ENCODE data around the gene RTP5. TPM values are rescaled to one million over a fixed set of nuclear protein-coding genes. Genes with fewer than 3 reads are reported as not detected.

RTP5 gene
- total and polyA plus RNA-seq, 10 donors = 0.34 to 2.2 (median 0.86) TPM

DNA sequence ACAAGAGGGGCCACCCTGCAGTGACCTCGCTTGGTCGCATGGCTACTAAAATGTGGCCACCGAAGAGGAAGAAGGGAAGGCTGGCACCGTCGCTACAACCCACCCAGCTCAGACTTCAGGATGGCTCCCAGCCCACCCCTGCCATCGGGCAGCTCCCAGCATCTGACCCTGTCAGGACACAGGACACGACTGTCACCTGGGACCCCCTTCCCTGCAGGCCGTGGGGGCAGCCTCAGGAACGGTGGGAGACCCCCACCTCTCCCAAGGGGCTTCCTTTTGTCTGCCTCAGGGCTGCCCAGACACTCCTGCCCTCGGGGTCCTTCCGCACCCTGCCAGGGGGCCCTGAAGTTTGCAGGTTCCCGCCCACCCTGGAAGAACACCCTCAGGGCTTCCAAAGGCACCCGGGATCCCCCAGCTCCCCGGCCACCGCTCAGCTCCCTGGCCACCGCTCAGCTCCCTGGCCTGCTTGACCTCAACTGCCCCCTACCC, 7.7 kb downstream of the RTP5 start:
- no peaks in the 10 kb centered on the region for H3K36me3 ChIP-seq
- H3K9me3 ChIP-seq = peaks cover 0 to 3% (median 0%) of the 10 kb centered on the region in 8 donors
- no peak for DNase-seq
- no peak overlapping the region for H3K27ac ChIP-seq
- 65 to 82% (median 78%) methylated on average over 5 to 16 of the region's 16 CpGs for WGBS, 5 donors
- H3K27me3 ChIP-seq (replicated peaks in 1 of 7) = peaks cover 0 to 4% (median 0%) of the 10 kb centered on the region in 7 donors
- peaks cover 2 to 31% (median 21%) of the 10 kb centered on the region in 6 donors for H3K4me1 ChIP-seq
- H3K4me3 ChIP-seq = no peak overlapping the region
- TF ChIP-seq, protein P1, sequence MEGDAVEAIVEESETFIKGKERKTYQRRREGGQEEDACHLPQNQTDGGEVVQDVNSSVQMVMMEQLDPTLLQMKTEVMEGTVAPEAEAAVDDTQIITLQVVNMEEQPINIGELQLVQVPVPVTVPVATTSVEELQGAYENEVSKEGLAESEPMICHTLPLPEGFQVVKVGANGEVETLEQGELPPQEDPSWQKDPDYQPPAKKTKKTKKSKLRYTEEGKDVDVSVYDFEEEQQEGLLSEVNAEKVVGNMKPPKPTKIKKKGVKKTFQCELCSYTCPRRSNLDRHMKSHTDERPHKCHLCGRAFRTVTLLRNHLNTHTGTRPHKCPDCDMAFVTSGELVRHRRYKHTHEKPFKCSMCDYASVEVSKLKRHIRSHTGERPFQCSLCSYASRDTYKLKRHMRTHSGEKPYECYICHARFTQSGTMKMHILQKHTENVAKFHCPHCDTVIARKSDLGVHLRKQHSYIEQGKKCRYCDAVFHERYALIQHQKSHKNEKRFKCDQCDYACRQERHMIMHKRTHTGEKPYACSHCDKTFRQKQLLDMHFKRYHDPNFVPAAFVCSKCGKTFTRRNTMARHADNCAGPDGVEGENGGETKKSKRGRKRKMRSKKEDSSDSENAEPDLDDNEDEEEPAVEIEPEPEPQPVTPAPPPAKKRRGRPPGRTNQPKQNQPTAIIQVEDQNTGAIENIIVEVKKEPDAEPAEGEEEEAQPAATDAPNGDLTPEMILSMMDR (IDR thresholded peaks at IDR 0.05 in 8 of 11, conservative IDR thresholded peaks at IDR 0.05 in 3 of 11) = no peak
- TF ChIP-seq POLR2AphosphoS5 (IDR thresholded peaks at IDR 0.05) (no peak), POLR2A (IDR thresholded peaks at IDR 0.05) (no peak)
- intact Hi-C loops (cut with DNase I; ENCODE audit: low total_unique reads) = loop anchor here (10.0 kb wide), 1 partner anchor 142 kb away; the partner anchor contains the start of gene D2HGDH

DNA sequence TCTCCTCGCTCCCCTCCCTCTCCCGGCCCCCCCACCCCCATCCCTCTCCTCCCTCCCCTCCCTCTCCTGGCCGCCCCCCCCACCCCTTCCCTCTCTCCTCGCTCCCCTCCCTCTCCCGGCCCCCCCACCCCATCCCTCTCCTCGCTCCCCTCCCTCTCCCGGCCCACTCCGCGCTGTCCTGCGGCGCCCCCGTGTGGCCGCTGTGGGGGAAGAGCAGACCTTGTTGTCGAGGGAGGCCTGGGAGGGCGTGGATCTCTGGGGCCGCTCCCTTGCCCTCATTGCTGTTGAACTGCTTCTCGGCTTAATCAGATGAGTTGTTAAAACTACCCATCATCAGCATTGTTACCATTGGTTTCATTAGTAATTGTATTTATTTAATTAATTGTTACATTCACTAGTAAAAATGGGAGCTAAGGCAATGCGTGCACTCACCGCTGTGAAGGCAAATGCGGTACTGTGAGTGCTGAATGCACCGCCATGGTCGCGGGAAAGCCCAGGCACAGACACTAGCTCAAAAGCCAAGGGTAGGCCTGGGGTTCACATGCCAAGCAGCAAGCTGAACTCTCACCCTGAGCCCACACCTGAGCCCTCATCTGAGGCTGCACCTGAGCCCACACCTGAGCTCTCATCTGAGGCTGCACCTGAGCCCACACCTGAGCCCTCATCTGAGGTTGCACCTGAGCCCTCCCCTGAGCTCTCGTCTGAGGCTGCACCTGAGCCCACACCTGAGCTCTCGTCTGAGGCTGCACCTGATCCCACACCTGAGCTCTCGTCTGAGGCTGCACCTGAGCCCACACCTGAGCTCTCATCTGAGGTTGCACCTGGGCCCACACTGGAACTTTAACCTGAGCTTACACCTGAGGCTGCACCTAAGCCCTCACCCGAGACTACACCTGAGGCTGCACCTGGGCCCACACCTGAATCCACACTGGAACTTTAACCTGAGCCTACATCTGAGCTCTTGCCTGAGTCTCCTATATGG, 8.8 kb downstream of the RTP5 start:
- H3K4me3 ChIP-seq = no peak overlapping the region
- TF ChIP-seq POLR2A (IDR thresholded peaks at IDR 0.05) (no peak), POLR2AphosphoS5 (IDR thresholded peaks at IDR 0.05) (peak; percentile 41 to 71 (median 60))
- TF ChIP-seq, protein P1 (IDR thresholded peaks at IDR 0.05 in 8 of 11, conservative IDR thresholded peaks at IDR 0.05 in 3 of 11) = peak; percentile 36 to 86 (median 68)
- peak; percentile 93 for DNase-seq
- intact Hi-C loops (cut with DNase I; ENCODE audit: low total_unique reads) = loop anchor here (10.0 kb wide), 1 partner anchor 143 kb away; the partner anchor contains the start of gene D2HGDH
- 34 to 52% (median 36%) methylated on average over 14 to 27 of the region's 27 CpGs for WGBS, 5 donors
- H3K27me3 ChIP-seq (replicated peaks in 1 of 7) = no peaks in the 10 kb centered on the region
- peaks cover 0 to 3% (median 0%) of the 10 kb centered on the region in 8 donors for H3K9me3 ChIP-seq
- H3K36me3 ChIP-seq = no peaks in the 10 kb centered on the region
- H3K27ac ChIP-seq = no peak overlapping the region
- peaks cover 12 to 36% (median 31%) of the 10 kb centered on the region in 6 donors for H3K4me1 ChIP-seq

DNA sequence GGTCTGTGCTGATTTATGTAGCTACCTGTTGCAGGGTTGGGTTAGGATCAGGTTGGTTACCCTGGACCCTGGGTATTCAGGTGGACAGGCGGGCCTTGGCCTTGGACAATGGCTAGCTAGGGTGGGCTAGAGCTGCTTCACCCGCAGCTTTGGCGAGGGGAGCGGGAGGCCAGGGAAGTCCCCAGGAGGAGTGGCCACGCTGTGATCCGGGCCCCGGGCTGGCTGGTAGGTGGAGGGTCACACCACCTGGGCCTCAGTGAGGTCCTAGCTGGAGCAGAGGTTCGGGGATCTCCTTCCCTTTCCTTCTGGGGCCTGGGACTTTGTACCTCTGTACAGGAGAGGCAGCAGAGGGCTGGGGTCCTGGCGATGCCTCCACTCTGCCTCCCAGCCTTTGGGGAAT, 9.8 kb downstream of the RTP5 start:
- Histone ChIP-seq H3K27me3 (replicated peaks in 1 of 7) (no peaks in the 10 kb centered on the region), H3K36me3 (peaks cover 0 to 4% (median 0%) of the 10 kb centered on the region in 6 donors), H3K4me3 (no peak overlapping the region), H3K27ac (no peak overlapping the region), H3K9me3 (peaks cover 0 to 3% (median 0%) of the 10 kb centered on the region in 8 donors), H3K4me1 (peaks cover 14 to 44% (median 34%) of the 10 kb centered on the region in 6 donors)
- intact Hi-C loops (cut with DNase I; ENCODE audit: low total_unique reads) = loop anchor here (10.0 kb wide), 1 partner anchor 145 kb away; the partner anchor contains the start of gene D2HGDH
- WGBS, 5 donors = 81 to 95% (median 86%) methylated on average over 8 to 9 of the region's 9 CpGs
- DNase-seq = no peak
- TF ChIP-seq POLR2A (IDR thresholded peaks at IDR 0.05) = no peak
- TF ChIP-seq POLR2AphosphoS5 (IDR thresholded peaks at IDR 0.05) = no peak
- TF ChIP-seq, protein P1 (IDR thresholded peaks at IDR 0.05 in 8 of 11, conservative IDR thresholded peaks at IDR 0.05 in 3 of 11) = no peak
